Kidney (tissue), 14 donors: Measurements from ENCODE around the gene PDSS2. TPM values are rescaled to one million over a fixed set of nuclear protein-coding genes. Genes with fewer than 3 reads are reported as not detected.
"Not testable (repeated sequence)": the region's sequence is repeated elsewhere in the genome, so short reads cannot be mapped to it uniquely, and the experiment has no call there.

ENCODE experiments used
- DNase-seq, 5 donors: peaks; one replicate each; pipeline ENCODE4 v3.0.0-alpha.2; 2013 to 2020
- FAIRE-seq: peaks from 2 replicates; lab custom pipeline; 2012; peaks lifted over from hg19 to GRCh38; lab: Jason Lieb, UNC
- H3K27ac ChIP-seq, 2 donors: one replicate each; pipeline ENCODE4 v1.7.0; 2013; ENCODE audit warnings: low read depth in 2 of 2, low read length in 2 of 2, inconsistent platforms in 1 of 2
- H3K27me3 ChIP-seq: one replicate; pipeline ENCODE4 v1.7.1; 2013; ENCODE audit warnings: low read length, inconsistent platforms; ENCODE audit not compliant: control insufficient read depth, insufficient read depth
- H3K36me3 ChIP-seq, 3 donors: one replicate each; pipeline versions ENCODE4 v1.7.0 to v1.7.1; 2013; ENCODE audit warnings: low read length in 3 of 3, control low read depth in 1 of 3, inconsistent platforms in 1 of 3; ENCODE audit not compliant: insufficient read depth in 3 of 3, control insufficient read depth in 2 of 3
- H3K4me1 ChIP-seq, 3 donors: one replicate each; pipeline versions ENCODE4 v1.7.0 to v1.7.1; 2013; ENCODE audit warnings: low read length in 3 of 3, inconsistent platforms in 1 of 3, low read depth in 1 of 3; ENCODE audit not compliant: control insufficient read depth in 2 of 3, insufficient read depth in 2 of 3
- H3K4me3 ChIP-seq, 3 donors: one replicate each; pipeline versions ENCODE4 v1.7.0 to v1.8.1; 2013; ENCODE audit warnings: low read length in 3 of 3, control low read depth in 1 of 3, inconsistent platforms in 1 of 3
- H3K9ac ChIP-seq, 3 donors: one replicate each; pipeline versions ENCODE4 v1.7.0 to v1.7.1; 2013; ENCODE audit warnings: low read length in 3 of 3, control low read depth in 1 of 3, inconsistent platforms in 1 of 3
- H3K9me3 ChIP-seq, 3 donors: one replicate each; pipeline versions ENCODE4 v1.7.0 to v1.7.1; 2013; ENCODE audit warnings: low read length in 3 of 3, control low read depth in 1 of 3, inconsistent platforms in 1 of 3; ENCODE audit not compliant: control insufficient read depth in 2 of 3, insufficient read depth in 1 of 3
- CTCF ChIP-seq: IDR thresholded peaks from 3 replicates; pipeline ENCODE4 v1.5.1; 2012; ENCODE audit warnings: mild to moderate bottlenecking, moderate library complexity, borderline replicate concordance; ENCODE audit not compliant: insufficient read depth; ENCODE audit errors: extremely low read depth
- intact Hi-C: fragments of 100-400 bp; cut with DNase I; formaldehyde crosslinking; loops from one replicate; pipeline ENCODE4 v1.11.1; 2022
- polyA plus RNA-seq: library from polyadenylated mRNA; stranded (reverse); fragments of 350-450 nt; fragmentation: Illumina TruSeq; extraction: RNeasy Lipid Tissue Mini Kit (QIAGEN cat#74804); gene quantifications from one replicate; pipeline ENCODE4 v1.2.3, GENCODE V29; 2014; ENCODE audit warnings: low read depth, low replicate concordance; ENCODE audit not compliant: insufficient read depth
- total RNA-seq: library from RNA; stranded (reverse); fragmentation: NEBNext Ultra II Directional; extraction: Animal tissue kit (Norgen Biotek cat#: 25700); gene quantifications from one replicate; pipeline ENCODE4 v1.2.1, GENCODE V29; 2021
- donor health status: control.
- donor health status: control.
- donor health status: control.
- donor health status: control.
- donor health status: control.
- donor health status: DM: yes; HTN: yes; CAD: no.
- donor health status: Normal renal cell carcinoma (clear cell type).

The PDSS2 gene
- total and polyA plus RNA-seq, 2 donors from 2014 or later = 16.4 to 20.7 TPM

- DNase-seq = no peak
- Histone ChIP-seq H3K9me3 (no peaks in the 10 kb centered on the region), H3K4me1 (no peaks in the 10 kb centered on the region), H3K27ac (no peak overlapping the region), H3K4me3 (no peak overlapping the region), H3K27me3 (no peaks in the 10 kb centered on the region), H3K36me3 (no peaks in the 10 kb centered on the region), H3K9ac (no peak overlapping the region)
- intact Hi-C loops = no loop called here
- FAIRE-seq = no peak
- no peak for TF ChIP-seq CTCF
These were observed 263.2 kb downstream of the PDSS2 start for GRCh38 chr6:107196152-107196551.

- H3K9me3 ChIP-seq, H3K4me1 ChIP-seq, H3K27ac ChIP-seq, H3K9ac ChIP-seq, intact Hi-C loops, FAIRE-seq, H3K36me3 ChIP-seq, H3K27me3 ChIP-seq, DNase-seq, H3K4me3 ChIP-seq: not testable (repeated sequence)
These were observed 264.6 kb downstream of the PDSS2 start for GRCh38 chr6:107194723-107195122.

- Histone ChIP-seq H3K9ac (no peak overlapping the region), H3K27me3 (no peaks in the 10 kb centered on the region), H3K27ac (no peak overlapping the region), H3K36me3 (no peaks in the 10 kb centered on the region), H3K4me3 (no peak overlapping the region), H3K4me1 (no peaks in the 10 kb centered on the region), H3K9me3 (no peaks in the 10 kb centered on the region)
- intact Hi-C loops = no loop called here
- DNase-seq = peak in 3 of 5 donors; percentile 13 to 51 (median 49)
- TF ChIP-seq CTCF = no peak
- no peak for FAIRE-seq
These were observed 266.5 kb downstream of the PDSS2 start for GRCh38 chr6:107192830-107193229.

GRCh38 chr6:107187630-107188029 is 271.7 kb downstream of the PDSS2 start:
- Histone ChIP-seq H3K4me3 (no peak overlapping the region), H3K27ac (no peak overlapping the region), H3K9me3 (no peaks in the 10 kb centered on the region), H3K9ac (no peak overlapping the region), H3K4me1 (no peaks in the 10 kb centered on the region), H3K27me3 (no peaks in the 10 kb centered on the region), H3K36me3 (no peaks in the 10 kb centered on the region)
- DNase-seq = no peak
- intact Hi-C loops = no loop called here
- no peak for FAIRE-seq
- no peak for TF ChIP-seq CTCF
